GM19452 (cell line): ENCODE data around the gene CCDC89.
"Not testable (repeated sequence)": the region's sequence is repeated elsewhere in the genome, so short reads cannot be mapped to it uniquely, and the experiment has no call there.

Experiments used
- ATAC-seq: cut with Tn5 transposase; IDR thresholded peaks from one replicate; pipeline ENCODE4 v1.9.1; 2021; ENCODE audit not compliant: unreplicated experiment

CCDC89 gene

GRCh38 chr11:85694385-85694980 lies 8.5 kb upstream of the CCDC89 start:
- ATAC-seq: no peak

GRCh38 chr11:85685125-85685819 lies 723 bp downstream of the CCDC89 start:
- ATAC-seq: no peak

GRCh38 chr11:85682330-85683305 lies 3.4 kb downstream of the CCDC89 start:
- ATAC-seq: peak; percentile 89

- no peak for ATAC-seq
These were observed 5.1 kb downstream of the CCDC89 start for GRCh38 chr11:85680897-85681296.

- no peak for ATAC-seq
These were observed 6.4 kb downstream of the CCDC89 start for GRCh38 chr11:85679576-85679975.

- ATAC-seq: no peak
These were observed 12.6 kb downstream of the CCDC89 start for GRCh38 chr11:85673393-85673792.

- no peak for ATAC-seq
These were observed 13.7 kb downstream of the CCDC89 start for GRCh38 chr11:85672105-85672902.

- ATAC-seq: not testable (repeated sequence)
These were observed 14.9 kb downstream of the CCDC89 start for GRCh38 chr11:85670949-85671663.

- ATAC-seq: no peak
These were observed 17.8 kb downstream of the CCDC89 start for GRCh38 chr11:85668157-85668556.

- ATAC-seq: no peak
These were observed 19.3 kb downstream of the CCDC89 start for GRCh38 chr11:85666687-85667086.

GRCh38 chr11:85665733-85666132 lies 20.3 kb downstream of the CCDC89 start:
- ATAC-seq: no peak

GRCh38 chr11:85664615-85665481 lies 21.1 kb downstream of the CCDC89 start, which contains the start of gene CREBZF:
TSS of gene CREBZF (minus strand) at chr11:85665129. CDS start at chr11:85664875, 254 bp downstream.
- peak; percentile 91 for ATAC-seq

- ATAC-seq: peak; percentile 62
These were observed 22.0 kb downstream of the CCDC89 start for GRCh38 chr11:85663753-85664614.

- ATAC-seq: no peak
These were observed 22.8 kb downstream of the CCDC89 start for GRCh38 chr11:85663080-85663752.

- ATAC-seq: no peak
These were observed 23.9 kb downstream of the CCDC89 start for GRCh38 chr11:85661972-85662664.

GRCh38 chr11:85658180-85658579 lies 27.8 kb downstream of the CCDC89 start:
- no peak for ATAC-seq

GRCh38 chr11:85656777-85657176 lies 29.2 kb downstream of the CCDC89 start:
- ATAC-seq: no peak
